ENCODE data around the gene CHD3.

CHD3 gene

DNA sequence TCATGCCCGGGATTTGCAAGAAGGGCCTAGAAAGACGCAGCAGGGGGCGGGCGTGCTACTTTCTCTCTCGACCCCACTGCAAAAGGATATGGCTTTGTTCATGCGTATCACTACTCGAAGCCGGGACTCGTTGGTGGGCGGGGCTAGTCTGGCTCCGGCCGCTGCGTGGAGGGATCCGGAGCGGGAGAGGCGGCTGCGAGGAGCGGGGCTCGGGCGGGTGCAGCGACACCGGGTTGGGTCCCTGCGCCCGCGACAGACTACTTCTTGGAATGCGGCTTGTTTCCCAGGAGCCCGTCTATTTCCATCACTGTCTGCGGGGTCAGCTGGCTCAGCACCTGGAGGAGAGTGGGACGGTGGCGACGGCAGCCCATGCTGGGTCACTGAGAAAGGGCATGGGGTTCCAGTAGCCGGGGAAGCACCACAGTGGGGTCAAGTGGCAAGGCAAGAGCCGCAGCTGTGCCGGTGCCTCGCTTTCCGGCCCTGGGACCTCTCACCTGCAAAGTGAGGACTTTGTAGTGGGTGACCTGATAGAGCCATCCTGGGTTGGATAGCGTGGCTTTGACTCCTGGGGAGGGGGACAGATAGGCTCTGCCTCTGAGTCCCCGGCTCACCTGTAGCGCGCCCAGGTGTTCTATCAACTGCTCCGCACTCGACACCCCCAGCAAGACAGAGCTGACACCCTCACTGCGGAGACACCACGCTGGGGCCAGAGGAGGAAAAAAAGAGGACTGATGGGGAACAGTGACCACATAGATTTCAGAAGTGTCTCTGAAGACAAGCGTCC, 34.4 kb downstream of the CHD3 start:
- Histone ChIP-seq H3K9me3 (replicated peaks in 1 of 11) (no peaks in the 10 kb centered on the region), H3K4me1 (peaks cover 19 to 47% (median 41%) of the 10 kb centered on the region in 10 experiments), H3K4me3 (peak overlapping the region; percentile 43 to 65 (median 52); a peak in 19 of 20 replicates), H3K4me2 (peak overlapping the region; percentile 81 to 98 (median 95)), H3K27ac (peak overlapping the region; percentile 48 to 76 (median 61); a peak in 20 of 22 replicates), H3K27me3 (no peaks in the 10 kb centered on the region), H4K20me1 (no peaks in the 10 kb centered on the region), H3K9ac (peak overlapping the region; percentile 51 to 77 (median 68)), H3K36me3 (no peaks in the 10 kb centered on the region; a peak in 2 of 22 replicates)
- no peak for TF ChIP-seq Cebpa-rat (IDR thresholded peaks at IDR 0.05)

DNA sequence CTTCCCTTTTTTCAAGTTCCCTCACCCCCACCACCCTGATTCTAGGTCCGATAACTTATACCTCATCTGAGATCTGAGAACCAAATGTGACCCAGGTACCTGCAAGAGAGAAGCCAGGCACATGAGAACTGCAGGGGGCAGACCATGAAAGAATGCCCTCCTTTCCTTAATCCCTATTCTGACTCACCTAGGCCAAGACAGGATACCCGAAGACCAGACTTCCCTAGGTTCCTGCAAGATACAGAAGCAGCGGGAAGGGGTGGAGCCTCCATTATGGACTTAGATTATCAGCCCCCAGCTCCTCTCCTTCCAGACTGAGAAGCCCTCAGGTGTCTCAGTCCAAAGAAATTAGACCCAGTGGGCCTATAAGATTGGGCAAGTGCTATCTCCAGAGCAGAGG, 39.0 kb downstream of the CHD3 start:
- peaks cover 0 to 7% (median 0%) of the 10 kb centered on the region in 11 experiments; a peak in 1 of 22 replicates for H4K20me1 ChIP-seq
- H3K9ac ChIP-seq: no peak overlapping the region
- peaks cover 28 to 50% (median 42%) of the 10 kb centered on the region in 10 experiments for H3K4me1 ChIP-seq
- no peak overlapping the region for H3K4me3 ChIP-seq
- no peaks in the 10 kb centered on the region for H3K9me3 ChIP-seq (replicated peaks in 1 of 11)
- no peak for TF ChIP-seq Cebpa-rat (IDR thresholded peaks at IDR 0.05)
- no peak overlapping the region for H3K4me2 ChIP-seq
- H3K27ac ChIP-seq: no peak overlapping the region
- H3K36me3 ChIP-seq: peaks cover 0 to 7% (median 0%) of the 10 kb centered on the region in 11 experiments; a peak in 4 of 22 replicates
- H3K27me3 ChIP-seq: no peaks in the 10 kb centered on the region

DNA sequence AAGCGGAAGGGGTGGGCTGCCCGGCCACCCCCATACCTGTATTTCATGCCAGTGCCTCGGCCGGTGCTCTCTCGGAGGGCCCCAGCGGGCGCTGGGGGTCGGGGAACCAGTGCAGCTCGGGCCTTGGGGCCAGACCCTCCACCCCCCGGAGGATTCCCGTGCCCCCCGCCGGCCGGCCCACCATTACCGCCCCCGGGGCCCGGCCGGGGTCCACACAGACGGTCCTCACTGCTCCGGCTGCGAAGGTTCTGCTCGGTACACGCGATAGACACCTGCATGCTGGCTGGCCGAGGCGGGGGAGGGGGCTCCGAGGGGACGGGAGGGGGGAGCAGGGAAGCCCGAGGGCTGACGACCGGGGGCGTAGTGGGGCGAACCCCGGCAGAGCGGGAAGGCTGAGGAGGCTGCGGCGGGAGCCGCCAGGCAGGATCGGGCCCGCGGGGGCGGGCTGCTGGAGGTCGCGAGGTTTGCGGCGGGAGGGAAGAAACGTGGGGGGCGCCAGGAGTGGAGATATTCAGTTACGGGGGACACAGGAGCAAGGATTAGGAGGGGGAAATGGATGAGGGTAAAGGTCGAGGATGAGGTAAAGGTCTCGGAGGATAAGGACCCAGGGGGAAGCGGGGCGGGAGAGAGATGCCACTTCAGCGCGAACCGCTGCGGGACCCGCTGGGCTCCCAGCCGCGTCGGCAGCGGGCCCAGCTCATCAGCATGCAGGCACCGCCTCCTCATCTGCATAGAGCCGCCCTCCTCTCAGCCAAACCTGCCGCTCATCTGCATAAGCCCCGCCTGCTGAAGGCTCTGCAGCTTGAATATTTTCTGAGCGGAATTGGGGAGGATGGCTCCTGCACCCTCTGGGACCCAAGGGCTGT, 40.8 kb downstream of the CHD3 start, which contains the start of gene KCNAB3:
KCNAB3 (minus strand) TSS at position 699 of the 866 bp plus-strand sequence; CDS start at position 278, 421 bp downstream.
- no peak for TF ChIP-seq Cebpa-rat (IDR thresholded peaks at IDR 0.05)
- Histone ChIP-seq H3K9ac (peak within 1 kb of the TSS; percentile 83 to 94 (median 90); a peak in 17 of 22 replicates), H3K9me3 (replicated peaks in 1 of 11) (no peaks in the 10 kb centered on the region), H3K4me2 (peak within 1 kb of the TSS; percentile 88 to 96 (median 92)), H4K20me1 (peaks cover 0 to 7% (median 0%) of the 10 kb centered on the region in 11 experiments; a peak in 2 of 22 replicates), H3K4me3 (peak within 1 kb of the TSS; percentile 70 to 96 (median 90)), H3K4me1 (peaks cover 29 to 50% (median 42%) of the 10 kb centered on the region in 10 experiments), H3K27ac (peak within 1 kb of the TSS in 4 of 11 experiments; percentile 35 to 87 (median 40); a peak in 2 of 22 replicates), H3K36me3 (peaks cover under 1 to 12% (median 4%) of the 10 kb centered on the region in 11 experiments; a peak in 16 of 22 replicates), H3K27me3 (no peaks in the 10 kb centered on the region)

- peak overlapping the region; percentile 73 to 95 (median 89) for H3K27ac ChIP-seq
- H3K9ac ChIP-seq: peak overlapping the region; percentile 83 to 94 (median 90)
- peaks cover 0 to 7% (median 0%) of the 10 kb centered on the region in 11 experiments; a peak in 2 of 22 replicates for H4K20me1 ChIP-seq
These were observed 42.4 kb downstream of the CHD3 start for GRCh38 chr17:7930841-7931631.

DNA sequence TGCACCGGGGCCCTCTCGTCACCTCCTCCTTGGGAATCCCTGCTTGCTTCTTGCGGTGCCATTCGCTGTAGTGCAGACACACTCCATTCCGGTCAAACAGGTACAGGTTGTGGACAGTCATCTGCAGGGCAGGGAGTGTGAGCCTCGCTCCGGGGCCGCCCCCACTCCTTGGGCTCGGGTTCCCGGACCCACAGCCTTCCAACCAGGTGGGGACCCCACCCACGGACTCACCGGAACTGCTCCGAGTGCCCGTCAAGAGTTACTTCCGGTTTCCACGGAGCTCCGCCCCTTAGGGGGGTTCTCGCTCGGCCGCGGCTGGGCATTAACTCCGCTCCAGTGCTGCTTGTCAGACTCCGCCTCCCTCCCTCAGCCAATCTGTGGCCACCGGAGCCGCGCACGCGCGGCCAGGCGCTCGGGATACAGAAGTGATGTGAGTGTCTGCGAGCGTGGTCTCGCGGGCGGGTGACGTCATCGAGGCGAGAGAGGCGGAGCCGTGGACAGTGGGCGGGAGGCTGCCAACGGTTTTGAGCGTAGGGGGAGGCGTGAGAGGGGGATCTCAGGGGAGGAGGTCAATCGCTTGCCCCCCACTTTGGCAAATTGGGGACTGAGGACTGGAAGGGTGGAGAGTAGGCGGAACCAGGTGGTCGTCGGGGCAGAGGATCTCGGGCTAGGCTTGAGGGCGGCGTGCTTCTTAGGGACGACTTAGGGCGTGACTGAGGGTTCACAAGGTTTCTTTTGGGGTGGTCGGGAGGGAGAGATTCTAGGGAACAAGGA, 43.3 kb downstream of the CHD3 start, which contains the start of the genes CNTROB and TRAPPC1:
CNTROB (plus strand) TSS at position 498 of the 774 bp plus-strand sequence. CDS start 874 bp downstream, outside the sequence.
TRAPPC1 (minus strand) TSS at position 238 of the 774 bp plus-strand sequence; CDS start at position 121, 117 bp downstream.
- H3K4me3 ChIP-seq: peak within 1 kb of the TSS; percentile 70 to 96 (median 90)
- peaks cover 22 to 36% (median 28%) of the 10 kb centered on the region in 11 experiments for H3K36me3 ChIP-seq
- no peaks in the 10 kb centered on the region for H3K9me3 ChIP-seq (replicated peaks in 1 of 11)
- TF ChIP-seq Cebpa-rat (IDR thresholded peaks at IDR 0.05): no peak
- peak within 1 kb of the TSS; percentile 88 to 99 (median 96) for H3K4me2 ChIP-seq
- peak within 1 kb of the TSS; percentile 83 to 94 (median 90) for H3K9ac ChIP-seq
- no peaks in the 10 kb centered on the region for H3K27me3 ChIP-seq
- peak within 1 kb of the TSS; percentile 73 to 95 (median 89) for H3K27ac ChIP-seq
- H3K4me1 ChIP-seq: peaks cover 35 to 59% (median 51%) of the 10 kb centered on the region in 10 experiments
- peaks cover 0 to 7% (median 0%) of the 10 kb centered on the region in 11 experiments; a peak in 2 of 22 replicates for H4K20me1 ChIP-seq

More at GRCh38 chr17:7930841-7931631, 42.4 kb downstream of the CHD3 start:
- Histone ChIP-seq H3K4me1 (peaks cover 35 to 59% (median 51%) of the 10 kb centered on the region in 10 experiments), H3K36me3 (peaks cover 14 to 27% (median 20%) of the 10 kb centered on the region in 11 experiments), H3K27me3 (no peaks in the 10 kb centered on the region), H3K4me3 (peak overlapping the region; percentile 70 to 96 (median 90)), H3K4me2 (peak overlapping the region; percentile 88 to 96 (median 92)), H3K9me3 (replicated peaks in 1 of 11) (no peaks in the 10 kb centered on the region)
- no peak for TF ChIP-seq Cebpa-rat (IDR thresholded peaks at IDR 0.05)

- peaks cover 0 to 7% (median 0%) of the 10 kb centered on the region in 11 experiments; a peak in 2 of 22 replicates for H4K20me1 ChIP-seq
- no peak for TF ChIP-seq Cebpa-rat (IDR thresholded peaks at IDR 0.05)
- peak overlapping the region; percentile 66 to 95 (median 89) for H3K27ac ChIP-seq
- H3K4me1 ChIP-seq: peaks cover 35 to 59% (median 51%) of the 10 kb centered on the region in 10 experiments
- peak overlapping the region; percentile 70 to 96 (median 90) for H3K4me3 ChIP-seq
- peaks cover 28 to 41% (median 34%) of the 10 kb centered on the region in 11 experiments for H3K36me3 ChIP-seq
- no peaks in the 10 kb centered on the region for H3K9me3 ChIP-seq (replicated peaks in 1 of 11)
- peak overlapping the region; percentile 83 to 94 (median 90) for H3K9ac ChIP-seq
- H3K4me2 ChIP-seq: peak overlapping the region; percentile 87 to 99 (median 96)
- no peaks in the 10 kb centered on the region for H3K27me3 ChIP-seq
These were observed 43.9 kb downstream of the CHD3 start for GRCh38 chr17:7932483-7932891.

GRCh38 chr17:7932949-7933348, 44.4 kb downstream of the CHD3 start:
- H3K9me3 ChIP-seq (replicated peaks in 1 of 11): no peaks in the 10 kb centered on the region
- H3K4me3 ChIP-seq: peak overlapping the region; percentile 70 to 96 (median 90)
- peak overlapping the region; percentile 66 to 95 (median 89) for H3K27ac ChIP-seq
- peaks cover 35 to 59% (median 51%) of the 10 kb centered on the region in 10 experiments for H3K4me1 ChIP-seq
- H4K20me1 ChIP-seq: peaks cover 0 to 7% (median 0%) of the 10 kb centered on the region in 11 experiments; a peak in 2 of 22 replicates
- no peaks in the 10 kb centered on the region for H3K27me3 ChIP-seq
- peak overlapping the region; percentile 83 to 94 (median 90) for H3K9ac ChIP-seq
- peak overlapping the region; percentile 87 to 99 (median 96) for H3K4me2 ChIP-seq
- peaks cover 33 to 46% (median 38%) of the 10 kb centered on the region in 11 experiments for H3K36me3 ChIP-seq
- no peak for TF ChIP-seq Cebpa-rat (IDR thresholded peaks at IDR 0.05)
